Activated CD4-positive, alpha-beta T cell treated with anti-CD3 and anti-CD28 coated beads for 4 hours (primary cell): Measurements from ENCODE around the gene ADD2.

Experiments
- DNase-seq, 2 donors: peaks; one replicate each; pipeline ENCODE4 v3.0.0-alpha.2; 2020

The ADD2 gene

GRCh38 chr2:70698847-70699246 lies 69.2 kb downstream of the ADD2 start:
- no peak for DNase-seq

- no peak for DNase-seq
These were observed 70.2 kb downstream of the ADD2 start for GRCh38 chr2:70697603-70698383.

DNA sequence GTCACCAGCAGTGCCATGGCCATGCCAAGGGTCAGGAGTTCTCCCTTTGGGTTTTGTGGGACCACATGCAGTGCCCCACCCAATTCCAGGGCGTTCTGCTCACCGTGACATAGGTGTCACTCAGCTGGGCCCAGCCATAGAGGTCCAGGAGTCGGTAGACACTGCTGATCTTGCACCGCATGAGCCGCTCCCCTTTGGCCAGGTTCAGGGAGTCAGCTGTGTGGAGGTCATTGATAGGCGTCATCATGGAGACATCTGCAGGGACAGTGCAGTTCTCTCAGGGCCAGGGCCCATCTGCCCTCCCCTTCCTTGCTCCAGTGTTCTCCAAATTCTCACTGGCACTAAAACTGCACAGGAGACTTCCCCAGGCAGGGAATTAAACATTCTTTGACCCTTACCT lies 71.9 kb downstream of the ADD2 start:
- DNase-seq: no peak

DNA sequence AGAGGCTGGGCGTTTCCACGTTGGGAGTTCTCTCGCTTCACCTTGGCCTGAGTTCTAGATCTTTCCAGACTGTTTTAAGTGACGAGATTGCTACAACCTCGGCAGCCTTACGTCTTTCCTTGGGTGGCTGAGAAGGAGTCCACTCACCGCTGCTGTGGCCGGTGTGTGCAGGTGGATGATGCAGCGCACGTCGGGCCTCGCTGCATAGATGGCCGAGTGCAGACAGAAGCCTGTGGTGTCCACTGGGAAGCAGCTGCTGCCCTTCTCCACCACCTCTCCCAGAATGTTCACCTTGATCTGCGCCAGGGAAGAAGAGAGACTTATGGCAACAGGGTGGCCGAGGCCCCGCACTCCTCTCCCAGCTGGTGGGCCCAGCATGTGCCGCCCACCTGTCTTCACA lies 75.7 kb downstream of the ADD2 start:
- no peak for DNase-seq

DNA sequence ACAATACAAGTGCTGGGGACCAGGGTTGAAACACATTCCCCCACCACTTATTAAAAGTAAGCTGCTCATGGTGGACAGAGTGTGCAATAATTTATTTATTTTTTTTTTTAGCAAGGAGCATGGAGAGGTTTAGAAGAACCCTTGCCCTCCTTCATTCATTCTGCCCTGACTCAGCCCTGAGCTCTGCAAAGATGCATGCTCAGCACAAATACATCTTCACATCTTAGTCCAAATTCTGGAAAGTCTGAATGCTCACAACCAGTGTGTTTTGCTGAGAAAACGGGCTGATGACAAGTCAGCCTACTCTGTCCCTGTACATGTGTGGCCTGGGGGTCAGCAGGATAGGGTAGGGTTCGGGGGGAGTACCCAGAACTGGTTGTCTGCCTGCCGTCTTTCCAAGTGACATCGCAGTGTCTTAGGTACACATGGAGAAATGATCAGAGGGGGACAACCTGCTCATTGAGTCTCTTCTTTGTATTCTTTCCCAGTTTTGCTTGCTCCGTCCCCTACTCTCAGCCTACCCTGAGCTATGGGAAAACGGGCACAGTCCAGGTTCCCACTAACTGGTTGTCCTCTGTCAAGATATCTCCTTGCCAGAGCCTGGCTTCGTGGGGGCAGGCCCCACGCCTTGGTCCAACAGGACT lies 76.4 kb downstream of the ADD2 start:
- no peak for DNase-seq

DNA sequence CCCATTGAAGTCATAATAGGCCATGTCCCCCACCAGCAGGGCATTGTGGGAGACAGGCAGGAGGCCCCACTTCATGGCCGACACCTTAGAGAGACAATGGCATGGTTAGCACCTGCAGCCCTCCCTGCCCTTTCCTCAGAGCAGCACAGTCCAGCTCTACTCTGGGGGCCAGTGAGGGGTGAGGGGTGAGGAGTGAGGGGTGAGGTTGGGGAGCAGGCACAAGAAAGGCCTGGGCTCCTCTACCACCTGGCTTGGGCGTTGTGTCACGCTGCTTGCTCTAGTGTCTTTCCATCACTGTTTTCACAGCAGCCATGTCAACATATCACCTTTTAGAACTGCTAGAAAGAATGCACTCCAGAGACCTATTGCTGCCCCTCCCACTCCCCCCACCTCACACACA lies 77.2 kb downstream of the ADD2 start:
- no peak for DNase-seq

- DNase-seq: no peak
These were observed 79.6 kb downstream of the ADD2 start for GRCh38 chr2:70688427-70688826.

- no peak for DNase-seq
These were observed 80.6 kb downstream of the ADD2 start for GRCh38 chr2:70687461-70687795.

- DNase-seq: no peak
These were observed 81.2 kb downstream of the ADD2 start for GRCh38 chr2:70686577-70687460.

GRCh38 chr2:70685771-70686171 lies 82.2 kb downstream of the ADD2 start:
- no peak for DNase-seq

GRCh38 chr2:70684846-70685622 lies 83.0 kb downstream of the ADD2 start:
- no peak for DNase-seq

DNA sequence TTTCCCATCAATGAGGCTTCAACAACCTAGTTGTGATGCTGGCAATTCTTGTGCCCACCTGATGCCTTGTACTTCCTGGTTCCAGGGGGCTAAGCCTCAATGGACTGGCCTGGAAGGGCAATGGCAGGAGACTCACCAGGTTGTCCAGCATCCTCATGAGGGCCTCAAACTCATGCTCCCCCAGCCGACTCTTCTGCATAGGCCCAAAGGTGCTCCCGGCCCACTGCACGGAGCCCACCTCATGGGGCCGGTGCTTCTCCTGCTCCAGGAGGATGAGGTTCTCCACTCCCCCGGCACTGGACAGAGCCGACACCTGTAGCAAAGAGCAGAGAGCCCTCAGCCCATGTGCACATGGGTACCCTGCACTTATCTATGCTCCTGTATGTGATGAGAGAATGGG lies 84.5 kb downstream of the ADD2 start:
- DNase-seq: no peak

DNA sequence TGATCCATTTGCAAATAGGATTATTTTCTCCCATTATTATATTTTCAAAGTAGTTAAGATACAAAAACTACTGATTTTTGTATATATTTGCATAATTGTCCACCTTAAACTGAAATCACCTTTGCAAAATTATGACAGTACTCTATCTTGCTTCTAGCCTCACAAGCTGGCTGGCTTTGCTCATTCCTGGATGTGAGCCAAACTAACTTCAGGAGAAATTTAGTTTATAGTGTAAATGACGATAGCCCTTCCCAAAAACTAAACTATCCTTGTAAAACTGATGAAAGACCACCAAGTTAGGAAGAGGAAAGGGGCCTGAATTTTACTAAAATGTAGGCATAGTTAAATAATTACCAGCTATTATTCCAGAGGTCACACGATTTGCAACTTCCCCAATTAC lies 87.3 kb downstream of the ADD2 start:
- DNase-seq: no peak

- no peak for DNase-seq
These were observed 88.7 kb downstream of the ADD2 start for GRCh38 chr2:70679259-70679658.

DNA sequence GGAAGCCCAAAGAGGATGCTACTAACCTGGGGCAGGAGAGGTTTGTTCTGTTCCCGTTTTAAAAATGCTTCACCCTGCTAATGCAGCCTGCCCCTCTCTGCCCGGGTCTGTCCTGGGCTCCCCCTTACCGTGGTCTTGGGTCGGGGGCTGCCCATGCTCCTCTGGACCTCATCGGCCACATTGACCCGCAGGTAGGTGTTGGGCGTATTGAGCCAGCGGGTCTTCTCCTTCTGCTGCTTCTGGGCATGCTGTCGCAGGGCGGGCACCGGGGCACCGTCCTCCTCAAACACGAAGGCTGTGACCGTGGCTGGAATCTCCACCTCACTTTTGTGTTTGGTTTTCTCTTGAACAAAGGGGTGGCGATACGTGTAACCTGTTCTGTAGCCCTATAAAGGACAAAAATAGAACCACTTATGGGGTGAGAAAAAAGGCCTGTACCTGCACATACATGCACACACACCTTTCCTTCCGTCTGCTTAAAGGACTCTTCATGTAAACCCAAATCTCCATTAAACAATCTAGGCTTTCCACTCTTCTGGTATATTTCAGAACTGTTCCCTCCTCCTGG lies 89.3 kb downstream of the ADD2 start:
- DNase-seq: no peak

DNA sequence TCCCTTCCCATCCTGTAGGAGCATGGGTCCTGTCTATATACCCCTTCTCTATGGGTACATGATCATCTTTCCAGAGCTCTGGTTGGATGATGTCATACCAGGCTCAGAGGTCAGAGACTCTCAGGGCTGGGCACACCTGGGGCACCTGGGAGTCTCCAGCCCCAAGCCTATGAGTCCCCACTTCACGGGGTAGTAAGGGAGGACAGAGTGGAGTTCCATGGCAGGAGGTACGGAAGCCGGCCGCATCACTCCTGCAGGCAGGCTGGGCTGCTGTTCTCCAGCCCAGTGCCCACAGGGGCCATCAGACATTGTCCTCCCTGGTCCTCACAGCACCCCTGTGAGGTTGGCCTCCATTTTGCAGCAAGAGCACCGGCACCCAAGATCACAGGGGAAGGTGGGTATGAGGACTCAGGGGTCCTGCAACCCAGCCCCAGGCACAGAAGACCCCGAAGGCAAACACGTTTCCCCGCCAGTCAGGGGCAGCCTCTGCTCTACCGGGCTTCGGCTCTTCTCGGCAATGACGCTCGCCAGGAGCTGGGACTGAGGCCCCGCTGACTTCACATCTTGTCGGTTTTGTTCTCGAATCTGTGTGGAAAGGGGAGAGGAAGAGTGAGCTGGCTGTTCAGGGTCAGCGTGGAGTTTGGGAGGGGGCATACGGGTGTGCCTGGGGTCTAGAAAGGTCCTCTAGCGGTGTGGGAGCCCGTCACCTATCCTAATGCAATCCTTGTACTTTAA lies 91.5 kb downstream of the ADD2 start:
- no peak for DNase-seq

- no peak for DNase-seq
These were observed 92.1 kb downstream of the ADD2 start for GRCh38 chr2:70675862-70676261.

GRCh38 chr2:70674636-70675430 lies 93.2 kb downstream of the ADD2 start:
- DNase-seq: no peak

DNA sequence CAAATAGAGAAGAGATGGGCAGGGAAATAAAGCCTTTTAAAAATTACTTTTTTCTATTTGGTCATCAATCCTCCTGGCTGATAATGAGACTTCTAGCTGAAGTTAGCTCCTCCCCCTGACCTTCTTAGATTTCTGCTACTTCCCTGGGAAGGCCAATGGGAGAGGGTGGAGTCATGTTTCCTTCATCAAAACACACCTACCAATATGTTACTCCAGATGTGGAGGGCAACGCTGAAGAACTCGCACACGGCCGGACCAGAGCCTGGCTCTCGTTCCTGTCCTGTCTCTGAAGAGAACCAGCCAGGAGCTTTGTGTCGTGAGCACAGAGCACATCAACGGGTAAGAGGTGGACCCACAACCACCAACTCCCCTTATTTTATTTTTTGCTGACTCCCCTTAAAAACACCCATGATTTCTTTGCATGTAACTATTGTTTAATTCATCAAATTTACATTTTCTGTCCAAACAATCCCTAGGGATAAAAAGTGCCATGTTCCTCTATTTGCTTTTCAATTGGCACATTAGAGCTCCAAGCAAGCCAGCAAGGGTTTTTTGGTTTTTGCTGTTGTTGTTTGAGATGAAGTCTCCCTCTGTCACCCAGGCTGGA lies 94.9 kb downstream of the ADD2 start:
- no peak for DNase-seq

GRCh38 chr2:70671092-70671675 lies 96.8 kb downstream of the ADD2 start:
- DNase-seq: no peak
